Left hindlimb (tissue), 1 donor: ENCODE results near the gene GBP6.
"Not testable (repeated sequence)": the region's sequence is repeated elsewhere in the genome, so short reads cannot be mapped to it uniquely, and the experiment has no call there.

Experiments used
- DNase-seq: peaks from one replicate; pipeline ENCODE4 v3.0.0-alpha.2; 2018

Gene GBP6, protein sequence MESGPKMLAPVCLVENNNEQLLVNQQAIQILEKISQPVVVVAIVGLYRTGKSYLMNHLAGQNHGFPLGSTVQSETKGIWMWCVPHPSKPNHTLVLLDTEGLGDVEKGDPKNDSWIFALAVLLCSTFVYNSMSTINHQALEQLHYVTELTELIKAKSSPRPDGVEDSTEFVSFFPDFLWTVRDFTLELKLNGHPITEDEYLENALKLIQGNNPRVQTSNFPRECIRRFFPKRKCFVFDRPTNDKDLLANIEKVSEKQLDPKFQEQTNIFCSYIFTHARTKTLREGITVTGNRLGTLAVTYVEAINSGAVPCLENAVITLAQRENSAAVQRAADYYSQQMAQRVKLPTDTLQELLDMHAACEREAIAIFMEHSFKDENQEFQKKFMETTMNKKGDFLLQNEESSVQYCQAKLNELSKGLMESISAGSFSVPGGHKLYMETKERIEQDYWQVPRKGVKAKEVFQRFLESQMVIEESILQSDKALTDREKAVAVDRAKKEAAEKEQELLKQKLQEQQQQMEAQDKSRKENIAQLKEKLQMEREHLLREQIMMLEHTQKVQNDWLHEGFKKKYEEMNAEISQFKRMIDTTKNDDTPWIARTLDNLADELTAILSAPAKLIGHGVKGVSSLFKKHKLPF

DNA sequence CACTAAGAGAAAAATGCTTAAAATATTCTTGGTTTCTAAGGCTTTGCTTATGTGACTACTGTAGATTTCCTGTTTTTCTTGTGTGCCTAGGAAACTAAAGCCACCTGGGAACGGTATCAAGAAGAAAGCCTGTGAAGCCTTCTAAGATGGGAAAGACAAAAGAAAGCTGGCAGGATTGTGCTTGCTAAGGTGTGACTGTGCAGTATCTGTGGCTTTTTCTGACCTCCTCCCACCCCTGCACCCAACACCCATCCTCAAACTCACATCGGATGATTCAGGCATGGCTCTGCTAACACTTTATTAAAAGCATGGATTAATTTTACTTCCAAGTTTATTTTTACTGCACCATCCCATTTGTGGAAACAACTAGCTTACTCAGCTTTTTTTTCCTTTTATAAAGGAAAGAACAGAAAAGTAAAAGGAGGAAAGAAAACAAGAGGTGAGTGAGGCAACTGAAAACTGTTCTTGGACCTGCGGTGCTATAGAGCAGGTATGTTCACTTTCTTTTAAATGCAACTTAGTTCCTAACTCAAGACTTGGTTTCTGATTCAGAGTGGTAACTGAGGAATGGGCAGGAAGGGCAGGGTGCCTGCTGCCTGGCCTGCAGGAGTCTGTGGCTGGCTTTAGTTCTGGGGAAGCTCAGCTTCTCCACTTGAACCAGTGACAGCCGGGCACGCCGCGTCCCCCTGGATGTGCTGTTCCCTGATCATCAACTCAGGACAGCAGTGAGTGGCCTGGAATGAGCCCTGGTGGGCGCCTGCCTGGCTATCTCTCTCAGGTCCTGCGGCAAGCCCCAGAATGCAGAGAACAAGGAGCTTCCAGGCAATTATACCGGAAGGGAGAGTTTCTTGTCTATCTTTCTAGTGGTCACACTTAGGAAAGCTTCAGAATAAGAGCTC, at the start of gene GBP6:
TSS of gene GBP6 (plus strand) at position 422 of the 899 bp plus-strand sequence. CDS start 4,493 bp downstream, outside the sequence.
- no peak for DNase-seq

DNA sequence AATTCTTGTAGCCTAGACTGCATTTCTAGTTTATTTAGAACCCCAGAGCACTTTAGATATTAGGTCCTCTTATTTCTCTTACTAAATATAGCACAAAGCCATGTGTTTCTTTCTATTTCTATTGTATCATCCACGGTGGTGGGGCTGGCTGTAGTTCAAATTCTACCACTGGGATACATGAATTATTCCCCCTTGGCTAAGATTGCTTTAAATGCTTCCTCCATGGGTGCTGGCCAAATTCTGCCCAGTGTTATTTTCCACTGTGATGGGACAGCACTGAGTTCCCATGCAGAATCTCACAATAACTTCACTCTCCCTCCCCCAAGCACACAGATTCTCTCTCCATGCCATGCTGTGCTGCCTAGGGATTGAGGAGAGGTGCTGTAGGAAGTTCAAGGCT, 41.5 kb upstream of the GBP6 start:
- DNase-seq: no peak

DNA sequence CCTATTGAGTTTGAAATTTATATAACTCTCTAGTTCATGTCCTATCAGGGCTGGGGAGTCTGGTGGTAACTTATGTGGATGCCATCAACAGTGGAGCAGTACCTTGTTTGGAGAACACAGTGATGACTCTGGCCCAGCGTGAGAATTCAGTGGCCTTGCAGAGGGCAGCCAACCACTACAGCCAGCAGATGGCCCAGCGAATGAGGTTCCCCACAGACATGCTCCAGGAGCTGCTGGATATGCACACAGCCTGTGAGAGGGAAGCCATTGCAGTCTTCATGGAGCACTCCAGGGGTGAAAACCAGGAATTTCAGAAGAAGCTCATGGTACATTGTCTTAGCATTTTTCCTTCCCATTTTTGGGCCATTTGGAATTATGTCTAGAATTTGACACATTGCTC, 32.0 kb upstream of the GBP6 start:
- no peak for DNase-seq

DNA sequence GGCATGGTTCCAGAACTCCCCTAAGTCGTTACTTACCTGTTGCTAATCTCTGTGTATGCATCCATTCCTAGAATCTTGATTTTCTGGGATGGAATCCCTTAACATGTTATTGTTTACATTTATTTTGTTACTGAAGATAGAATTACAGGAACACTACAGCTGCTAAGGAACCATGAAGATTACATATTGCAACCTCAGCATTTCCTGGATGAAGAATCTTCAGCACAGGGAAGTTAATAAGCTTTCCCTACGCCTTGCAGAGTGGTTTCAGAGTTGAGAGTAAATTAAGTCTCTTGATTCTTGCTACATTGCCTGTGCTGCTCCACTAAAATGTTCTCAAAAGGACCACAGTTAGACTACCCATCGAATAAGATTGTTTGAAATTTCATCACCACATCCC, 31.4 kb upstream of the GBP6 start:
- no peak for DNase-seq

DNA sequence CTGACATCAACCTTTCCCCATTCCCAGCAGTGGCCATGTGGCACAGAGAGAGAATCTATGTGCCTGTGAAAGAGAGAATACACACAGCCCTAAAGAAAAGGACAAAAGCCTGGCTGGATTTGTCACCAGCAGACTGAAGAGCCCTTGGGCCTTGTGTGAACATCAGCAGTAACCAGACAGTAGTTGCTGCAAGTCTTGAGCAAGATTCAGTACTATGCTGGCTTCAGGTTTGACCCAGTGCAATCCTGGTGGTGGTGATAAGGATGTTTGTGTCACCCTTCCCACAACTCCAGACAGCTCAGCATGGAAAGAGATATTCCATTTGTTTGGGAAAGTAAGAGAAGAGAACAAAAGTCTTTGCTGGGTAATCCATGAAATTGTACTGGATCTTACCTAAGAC, 28.4 kb upstream of the GBP6 start:
- no peak for DNase-seq

DNA sequence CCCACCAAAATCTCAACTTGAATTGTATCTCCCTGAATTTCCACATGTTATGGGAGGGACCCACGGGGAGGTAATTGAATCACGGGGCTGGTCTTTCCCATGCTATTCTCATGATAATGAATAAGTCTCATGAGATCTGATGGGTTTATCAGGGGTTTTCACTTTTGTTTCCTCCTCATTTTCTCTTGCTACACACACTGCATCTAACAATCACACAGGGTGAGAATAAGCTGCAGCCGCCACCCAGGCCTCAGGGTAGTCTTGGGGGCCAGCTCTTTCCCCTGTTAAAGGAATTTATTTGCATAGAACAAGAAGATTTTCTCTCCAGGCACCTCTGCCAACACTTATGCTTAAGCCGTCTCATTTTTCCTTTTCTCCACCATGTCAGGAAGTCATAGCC, 26.0 kb upstream of the GBP6 start:
- DNase-seq: no peak

DNA sequence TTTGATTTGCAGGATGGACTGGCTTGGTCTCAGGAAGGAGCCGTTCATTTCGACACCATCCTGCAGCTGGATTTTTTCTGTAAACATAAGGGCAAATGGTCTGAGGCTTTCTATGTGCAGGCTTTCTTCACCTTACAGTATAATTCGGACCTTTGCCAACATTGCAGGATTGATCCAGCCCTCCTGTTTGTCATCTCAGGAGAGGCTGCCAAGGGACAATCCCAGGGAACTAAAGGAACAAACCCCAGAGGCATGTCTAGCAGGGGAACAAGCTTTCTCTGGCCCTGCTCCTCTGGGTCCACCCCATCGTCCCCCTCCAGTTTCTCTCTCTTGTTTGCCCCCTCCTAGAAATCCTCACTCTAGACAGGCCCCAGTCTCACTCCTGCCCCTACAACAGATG, 24.8 kb upstream of the GBP6 start:
- no peak for DNase-seq

DNA sequence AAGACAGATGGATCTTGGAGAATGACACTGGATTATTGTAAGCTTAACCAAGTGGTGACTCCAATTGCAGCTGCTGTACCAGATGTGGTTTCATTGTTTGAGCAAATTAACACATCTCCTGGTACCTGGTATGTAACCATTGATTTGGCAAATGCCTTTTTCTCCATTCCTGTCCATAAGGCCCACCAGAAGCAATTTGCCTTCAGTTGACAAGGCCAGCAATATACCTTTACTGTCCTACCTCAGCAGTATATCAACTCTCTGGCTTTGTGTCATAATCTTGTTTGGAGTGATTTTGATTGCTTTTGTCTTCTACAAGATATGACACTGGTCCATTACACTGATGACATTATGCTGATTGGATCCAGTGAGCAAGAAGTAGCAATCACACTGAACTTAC, 18.4 kb upstream of the GBP6 start:
- DNase-seq: not testable (repeated sequence)

DNA sequence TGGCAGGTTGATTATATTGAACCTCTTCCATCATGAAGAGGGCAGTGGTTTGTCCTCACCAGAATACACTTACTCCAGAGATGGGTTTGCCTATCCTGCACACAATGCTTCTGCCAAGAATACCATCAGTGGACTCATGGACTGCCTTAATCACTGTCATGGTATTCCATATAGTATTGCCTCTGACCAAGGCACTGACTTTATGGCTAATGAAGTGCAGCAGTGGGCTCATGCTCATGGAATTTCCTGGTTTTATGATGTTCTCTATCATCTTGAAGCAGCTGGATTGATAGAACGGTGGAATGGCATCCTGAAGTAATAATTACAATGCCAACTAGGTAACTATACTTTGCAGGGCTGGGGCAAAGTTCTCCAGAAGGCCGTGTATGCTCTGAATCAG, 16.6 kb upstream of the GBP6 start:
- DNase-seq: no peak

DNA sequence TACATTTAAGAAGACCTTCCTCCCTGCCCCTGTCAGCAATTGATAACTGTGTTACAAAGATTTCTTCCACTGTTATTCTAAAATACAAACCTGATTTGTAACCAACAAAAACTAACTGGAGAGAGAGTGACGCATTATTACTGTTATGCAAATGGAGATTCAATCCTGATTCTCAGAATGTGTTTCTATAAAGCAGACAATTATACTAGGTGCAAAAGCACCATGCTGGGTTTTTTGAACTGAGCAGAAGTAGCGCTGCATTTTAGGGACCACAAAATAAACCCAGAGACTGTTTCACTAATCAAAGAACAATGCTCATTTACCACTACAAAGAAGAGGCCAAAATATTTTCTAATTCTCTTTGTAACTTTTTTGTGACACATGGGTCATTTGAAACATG, 13.6 kb upstream of the GBP6 start:
- DNase-seq: no peak

DNA sequence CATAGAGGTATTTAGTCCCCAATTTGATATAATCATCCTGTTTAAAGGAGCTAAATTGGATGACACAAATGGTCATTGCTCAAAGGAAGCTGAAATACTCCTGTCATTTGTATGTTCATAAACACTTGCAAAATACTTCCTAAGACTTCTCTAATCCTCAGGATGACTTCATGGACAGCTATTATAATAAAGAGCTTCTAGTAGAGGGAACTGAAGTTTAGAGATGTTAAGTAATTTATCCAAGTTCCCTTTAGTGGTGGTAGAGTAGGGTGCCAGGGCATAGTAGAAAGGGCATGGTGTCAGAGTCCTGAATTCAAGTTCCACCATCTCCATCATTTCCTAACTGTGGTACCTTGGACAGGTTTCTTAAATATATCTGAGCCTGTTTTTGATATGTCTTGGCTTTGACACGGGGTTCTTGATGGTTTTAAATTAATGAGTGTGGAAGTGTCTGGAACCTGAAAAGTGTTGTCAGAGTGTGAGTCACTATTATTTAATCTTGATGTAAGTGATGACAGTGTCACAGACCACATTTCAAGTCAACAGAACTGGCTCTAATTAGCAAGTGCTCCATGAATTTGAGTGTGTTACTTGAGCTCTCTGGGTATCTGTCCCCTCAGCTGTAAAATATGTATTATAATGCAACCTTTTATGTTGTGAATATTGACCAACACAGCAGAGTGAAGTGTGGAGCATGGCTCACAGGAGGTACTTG, 12.1 kb upstream of the GBP6 start:
- no peak for DNase-seq

DNA sequence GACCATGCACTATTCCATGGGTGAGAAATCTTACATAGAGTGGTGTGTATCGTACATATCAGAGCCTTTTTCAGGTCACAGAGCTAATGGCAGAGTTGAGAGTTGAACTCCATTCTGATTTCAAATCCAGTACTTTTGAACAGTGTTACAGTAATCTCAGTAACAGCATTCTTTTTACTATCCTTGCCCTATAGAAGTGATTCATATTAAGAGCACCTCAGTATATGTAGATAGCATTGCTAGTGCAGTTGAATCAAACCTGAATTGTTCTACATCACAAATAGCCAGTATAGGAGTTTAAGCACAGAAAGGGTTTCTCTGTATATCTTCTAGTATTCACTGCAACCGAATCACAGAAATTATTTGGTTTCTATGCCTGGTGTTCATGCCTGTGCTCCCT, 11.4 kb upstream of the GBP6 start:
- no peak for DNase-seq

DNA sequence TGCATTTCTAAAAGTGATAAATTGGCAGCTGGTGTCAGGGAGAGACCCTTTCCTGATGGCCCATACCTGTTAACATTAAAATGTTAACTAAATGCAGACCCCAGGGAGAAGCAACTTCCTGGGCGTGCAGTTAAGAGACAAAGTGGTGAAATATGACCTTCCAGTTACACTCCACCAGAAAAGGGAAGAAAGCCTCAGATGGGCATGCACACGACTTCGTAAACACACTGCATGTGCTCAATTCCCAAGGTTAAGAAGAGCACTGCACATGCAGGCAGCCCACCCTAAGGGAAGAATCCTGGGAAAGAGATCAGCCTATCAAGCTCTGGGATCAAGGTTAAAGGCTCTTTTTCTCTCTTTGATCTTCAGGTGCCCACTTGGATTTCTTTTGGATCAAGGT, 9.7 kb upstream of the GBP6 start:
- DNase-seq: no peak

DNA sequence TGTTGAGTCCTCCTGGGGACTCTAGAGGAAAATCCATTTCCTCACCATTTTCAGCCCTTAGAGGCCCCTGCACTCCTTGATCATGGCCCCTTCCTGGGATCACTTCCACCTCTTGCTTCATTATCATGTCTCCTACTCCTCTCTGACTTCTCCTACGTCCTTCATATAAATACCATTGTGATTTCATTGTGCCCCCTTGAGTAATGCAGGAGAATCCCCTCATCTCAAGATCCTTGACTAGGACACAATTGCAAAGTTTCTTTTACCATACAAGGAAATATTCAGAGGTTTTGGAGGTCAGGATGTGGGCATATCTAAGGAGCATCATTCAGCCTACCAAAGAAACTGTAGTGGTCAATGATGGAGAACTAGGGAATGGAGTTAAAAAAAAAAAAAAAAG, 8.8 kb upstream of the GBP6 start:
- DNase-seq: no peak

DNA sequence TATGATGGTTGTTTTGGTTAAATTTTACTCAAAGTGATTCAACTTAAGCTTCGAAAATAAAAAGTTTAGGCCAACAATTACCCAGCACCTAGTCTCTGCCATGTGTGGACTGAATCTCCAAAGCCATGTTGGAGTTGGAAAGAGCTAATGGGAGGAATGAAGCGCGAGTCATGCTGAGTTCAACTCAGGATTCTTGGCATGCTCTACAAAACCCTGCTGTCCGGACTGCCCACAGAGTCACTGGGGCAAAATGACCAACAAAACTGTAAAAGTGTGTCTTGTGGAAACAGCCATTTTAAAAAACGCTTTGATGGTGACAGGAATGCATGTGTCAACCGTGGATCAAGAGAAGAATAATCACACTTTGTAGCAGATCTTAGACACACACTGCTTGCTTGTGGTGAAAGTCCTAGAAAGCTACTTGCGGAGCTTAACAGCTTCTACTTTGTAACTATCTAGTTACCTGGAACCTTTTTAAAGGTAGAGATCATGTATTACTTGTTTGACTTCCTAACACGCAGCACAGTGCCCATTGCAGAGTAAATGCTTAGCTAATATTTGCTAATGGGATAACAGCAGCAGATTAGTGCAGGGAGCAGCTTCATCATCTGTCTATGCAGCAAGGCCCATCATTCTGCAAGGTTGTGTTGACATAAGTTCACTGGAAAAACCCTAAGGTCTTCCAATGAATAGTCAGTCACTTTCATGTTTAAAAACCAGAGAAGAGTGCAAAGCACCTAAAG, 7.0 kb upstream of the GBP6 start:
- DNase-seq: no peak

DNA sequence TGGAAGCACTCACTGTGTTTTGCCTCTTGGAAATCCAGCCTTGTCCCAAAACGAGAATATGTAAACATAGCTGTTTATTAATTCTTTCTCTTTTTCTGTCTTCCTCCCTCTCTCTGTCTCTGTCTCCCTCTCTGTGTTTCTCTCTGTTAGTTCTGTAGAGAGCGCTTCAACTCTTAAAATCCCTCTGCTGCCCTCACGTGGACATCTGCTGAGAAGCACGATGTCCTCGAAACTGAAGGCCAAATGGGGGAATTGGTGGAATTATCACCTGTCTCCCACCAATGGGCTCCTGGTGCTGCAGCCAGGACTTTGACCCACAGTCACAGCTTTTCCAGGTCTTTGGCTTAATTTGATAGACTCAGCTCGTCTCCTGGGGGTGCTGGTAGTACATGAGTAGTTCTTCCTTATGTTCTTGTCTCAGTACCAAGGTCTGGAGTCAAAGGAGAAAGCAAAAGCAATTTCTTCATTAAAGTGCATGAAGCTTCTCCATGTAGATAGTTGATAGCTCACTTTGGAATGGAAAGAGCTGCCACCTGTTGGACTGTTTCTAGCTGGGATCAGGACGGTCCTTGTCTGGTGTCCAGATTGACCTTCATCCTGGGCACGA, 5.5 kb upstream of the GBP6 start:
- DNase-seq: peak; percentile 41

DNA sequence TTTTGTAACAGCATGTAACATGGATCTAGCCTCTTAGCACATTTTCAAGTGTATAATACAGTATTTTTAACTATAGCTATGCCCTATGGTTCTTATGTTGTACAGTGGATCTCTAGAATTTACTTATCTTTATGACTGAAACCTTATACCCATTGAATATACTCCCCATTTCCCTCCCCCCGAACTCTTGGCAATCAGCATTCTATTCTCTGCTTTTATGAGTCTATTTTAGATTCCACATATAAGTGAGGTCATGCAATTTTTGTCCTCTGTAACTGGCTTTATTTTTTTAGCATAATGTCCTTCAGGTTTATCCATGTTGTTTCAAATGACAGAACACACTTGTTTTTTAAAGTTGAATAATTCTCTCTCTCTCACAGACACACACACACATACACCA, 3.1 kb upstream of the GBP6 start:
- DNase-seq: no peak

DNA sequence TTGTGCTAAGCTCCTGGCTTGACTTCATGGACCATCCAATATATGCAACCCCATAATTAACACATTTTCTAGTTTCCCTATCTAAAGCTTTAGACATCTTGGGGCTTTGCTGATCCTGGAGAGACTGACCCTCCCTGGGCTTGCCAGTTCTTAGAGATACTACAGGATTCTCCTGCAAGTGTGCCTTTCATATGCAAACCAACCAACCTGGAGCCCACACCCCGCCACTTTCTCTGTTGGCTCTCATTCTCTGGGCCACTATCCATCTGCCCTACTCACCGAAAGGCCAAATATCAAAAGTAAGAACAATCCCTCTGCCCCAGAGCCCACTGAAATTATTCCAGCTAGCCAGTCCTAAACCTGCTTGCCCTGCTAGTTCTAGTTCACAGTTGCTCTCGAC, 2.2 kb upstream of the GBP6 start:
- no peak for DNase-seq

DNA sequence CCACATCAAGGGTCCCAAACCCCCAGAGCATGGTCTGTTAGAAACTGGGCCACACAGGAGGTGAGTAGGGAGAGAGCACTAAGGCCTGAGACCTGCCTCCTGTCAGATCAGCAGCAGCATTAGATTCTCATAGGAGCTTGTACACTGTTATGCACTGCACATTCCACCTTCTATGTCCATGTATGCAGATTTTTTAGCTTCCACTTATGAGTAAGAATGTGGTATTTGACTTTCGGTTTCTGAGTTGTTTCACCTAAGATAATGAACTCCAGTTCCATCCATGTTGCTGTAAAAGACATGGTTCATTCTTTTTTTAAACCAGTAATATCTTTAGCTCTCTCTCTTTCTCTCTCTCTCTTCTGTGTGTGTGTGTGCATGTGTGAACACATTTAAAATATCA, 663 bp upstream of the GBP6 start:
- DNase-seq: no peak

DNA sequence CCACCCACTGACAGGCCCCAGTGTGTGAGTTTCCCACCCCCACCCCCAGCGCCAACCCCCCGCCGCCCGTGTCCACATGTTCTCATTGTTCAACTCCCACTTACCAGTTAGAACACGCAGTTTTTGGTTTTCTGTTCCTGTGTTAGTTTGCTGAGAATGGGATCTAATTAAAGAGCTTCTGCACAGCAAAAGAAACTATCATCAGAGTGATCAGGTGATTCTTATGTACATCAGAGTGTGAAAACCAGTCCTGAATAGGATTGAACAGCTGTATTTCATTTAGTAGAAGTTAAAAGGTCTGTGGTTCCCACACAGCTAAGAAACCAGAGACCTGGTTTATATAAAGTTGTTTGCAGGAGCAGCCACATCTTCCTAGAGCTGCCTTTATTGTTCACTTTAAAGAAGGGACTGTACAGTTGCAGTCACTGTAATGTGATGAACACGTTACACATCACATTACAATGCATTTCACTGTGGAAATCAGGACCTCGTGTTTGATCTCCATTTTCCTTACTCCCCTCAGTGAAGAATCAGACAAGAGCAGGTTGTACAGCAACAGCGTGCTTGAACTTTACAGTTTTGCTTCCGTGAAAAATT, 1.2 kb downstream of the GBP6 start:
- DNase-seq: no peak

DNA sequence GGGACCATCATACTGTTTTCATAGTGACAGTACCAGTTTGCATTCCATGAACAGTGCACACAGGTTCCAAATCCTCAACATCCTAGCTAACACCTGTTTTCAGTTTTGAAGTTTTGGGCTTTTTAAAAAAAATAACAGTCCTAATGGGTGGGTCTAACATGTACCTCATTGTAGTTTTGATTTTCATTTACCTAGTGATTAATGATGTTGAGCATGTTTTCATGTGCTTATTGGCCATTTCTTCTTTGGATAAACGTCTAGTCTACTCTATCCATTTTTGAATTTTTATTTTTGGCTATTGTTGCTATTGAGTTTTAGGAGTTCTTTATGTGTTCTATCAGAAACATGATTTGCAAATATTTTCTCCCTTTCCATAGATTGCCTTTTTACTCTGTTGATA, 3.4 kb downstream of the GBP6 start:
- DNase-seq: no peak
